GM18511 (cell line): Measurements from ENCODE around the gene SCAF1.

ENCODE experiments used
- ATAC-seq: cut with Tn5 transposase; IDR thresholded peaks from one replicate; pipeline ENCODE4 v1.9.1; 2021; ENCODE audit warnings: mild to moderate bottlenecking, moderate library complexity; ENCODE audit not compliant: unreplicated experiment

SCAF1 gene

GRCh38 chr19:49640113-49640898 is 1.7 kb upstream of the SCAF1 start, which contains the start of gene RRAS:
RRAS (minus strand) TSS chr19:49640143; CDS start chr19:49640098, 45 bp downstream.
- ATAC-seq: peak; percentile 59

GRCh38 chr19:49642492-49643035 is 555 bp downstream of the SCAF1 start:
- no peak for ATAC-seq

GRCh38 chr19:49643466-49643865 is 1.5 kb downstream of the SCAF1 start:
- no peak for ATAC-seq

- no peak for ATAC-seq
Measured at GRCh38 chr19:49645592-49645991, 3.6 kb downstream of the SCAF1 start.

- no peak for ATAC-seq
Measured at GRCh38 chr19:49645995-49646394, 4.0 kb downstream of the SCAF1 start.

GRCh38 chr19:49646586-49646985 is 4.6 kb downstream of the SCAF1 start:
- no peak for ATAC-seq

GRCh38 chr19:49651029-49651819 is 9.2 kb downstream of the SCAF1 start:
- no peak for ATAC-seq

GRCh38 chr19:49651820-49652550 is 10.0 kb downstream of the SCAF1 start:
- no peak for ATAC-seq

- ATAC-seq: no peak
Measured at GRCh38 chr19:49652551-49653465, 10.8 kb downstream of the SCAF1 start.

GRCh38 chr19:49653466-49653806 is 11.4 kb downstream of the SCAF1 start:
- no peak for ATAC-seq

- ATAC-seq: no peak
Measured at GRCh38 chr19:49654581-49654980, 12.6 kb downstream of the SCAF1 start.

GRCh38 chr19:49655570-49656455 is 13.8 kb downstream of the SCAF1 start:
- ATAC-seq: no peak

- ATAC-seq: no peak
Measured at GRCh38 chr19:49656456-49657109, 14.6 kb downstream of the SCAF1 start.

- ATAC-seq: no peak
Measured at GRCh38 chr19:49657493-49658138, 15.6 kb downstream of the SCAF1 start.

- ATAC-seq: no peak
Measured at GRCh38 chr19:49658139-49658517, 16.1 kb downstream of the SCAF1 start.

- ATAC-seq: no peak
Measured at GRCh38 chr19:49658566-49659442, 16.8 kb downstream of the SCAF1 start.

- no peak for ATAC-seq
Measured at GRCh38 chr19:49660338-49660961, 18.4 kb downstream of the SCAF1 start.
